Measurements from ENCODE around the gene CDH8. TPM values are rescaled to one million over a fixed set of nuclear protein-coding genes. Genes with fewer than 3 reads are reported as not detected.

Gene CDH8
- total RNA-seq, 2 experiments from 2014 or later, result not detected

DNA sequence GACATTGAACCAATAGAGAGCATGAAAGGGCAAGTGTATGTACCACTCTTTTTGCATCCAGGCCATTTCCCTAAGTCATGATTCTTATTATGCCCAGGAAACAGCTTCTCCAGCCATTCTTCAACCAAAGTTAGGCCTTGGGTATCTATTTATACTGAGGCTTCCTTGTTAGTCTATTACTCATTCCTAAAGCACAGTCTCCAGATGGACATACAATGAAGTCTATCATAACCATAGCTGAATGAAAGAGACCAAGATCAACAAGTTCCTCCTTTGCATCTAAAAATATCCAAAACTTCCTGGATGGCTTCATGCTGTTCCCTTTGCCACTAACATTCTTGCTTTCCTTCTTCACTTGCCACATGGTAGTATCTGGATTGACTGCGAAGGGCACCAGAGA is 265.9 kb downstream of the CDH8 start:
- no peak for DNase-seq (ENCODE audit: low spot score)
- no peaks in the 10 kb centered on the region for H3K9me2 ChIP-seq (ENCODE audit: insufficient read depth, low read length)
- no peak overlapping the region for H2AFZ ChIP-seq (ENCODE audit: low read length)
- BruUV-seq (replicated peaks), result no TSS peak
- ChIA-PET POLR2A (no interaction called here), CTCF (ENCODE audit: unreplicated experiment) (no interaction called here)
- no peak overlapping the region for H3K27ac ChIP-seq (ENCODE audit: low read depth, low read length, poor library complexity, severe bottlenecking)
- no peaks in the 10 kb centered on the region for H4K20me1 ChIP-seq (ENCODE audit: insufficient read depth, low read length)
- no peaks in the 10 kb centered on the region for H3K9me3 ChIP-seq (ENCODE audit: low read length)
- H3K79me2 ChIP-seq (ENCODE audit: insufficient read depth, low read depth, low read length), result no peaks in the 10 kb centered on the region
- no peaks in the 10 kb centered on the region for H3K4me1 ChIP-seq (ENCODE audit: insufficient read depth, low read length, poor library complexity, severe bottlenecking)
- TF ChIP-seq EZH2phosphoT487 (IDR thresholded peaks at IDR 0.05; ENCODE audit: borderline replicate concordance, low read depth, low read length), result no peak
- TF ChIP-seq, protein P1, sequence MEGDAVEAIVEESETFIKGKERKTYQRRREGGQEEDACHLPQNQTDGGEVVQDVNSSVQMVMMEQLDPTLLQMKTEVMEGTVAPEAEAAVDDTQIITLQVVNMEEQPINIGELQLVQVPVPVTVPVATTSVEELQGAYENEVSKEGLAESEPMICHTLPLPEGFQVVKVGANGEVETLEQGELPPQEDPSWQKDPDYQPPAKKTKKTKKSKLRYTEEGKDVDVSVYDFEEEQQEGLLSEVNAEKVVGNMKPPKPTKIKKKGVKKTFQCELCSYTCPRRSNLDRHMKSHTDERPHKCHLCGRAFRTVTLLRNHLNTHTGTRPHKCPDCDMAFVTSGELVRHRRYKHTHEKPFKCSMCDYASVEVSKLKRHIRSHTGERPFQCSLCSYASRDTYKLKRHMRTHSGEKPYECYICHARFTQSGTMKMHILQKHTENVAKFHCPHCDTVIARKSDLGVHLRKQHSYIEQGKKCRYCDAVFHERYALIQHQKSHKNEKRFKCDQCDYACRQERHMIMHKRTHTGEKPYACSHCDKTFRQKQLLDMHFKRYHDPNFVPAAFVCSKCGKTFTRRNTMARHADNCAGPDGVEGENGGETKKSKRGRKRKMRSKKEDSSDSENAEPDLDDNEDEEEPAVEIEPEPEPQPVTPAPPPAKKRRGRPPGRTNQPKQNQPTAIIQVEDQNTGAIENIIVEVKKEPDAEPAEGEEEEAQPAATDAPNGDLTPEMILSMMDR (conservative IDR thresholded peaks at IDR 0.05; ENCODE audit: low read length), result no peak
- no peak overlapping the region for H3K4me3 ChIP-seq (ENCODE audit: low read depth, low read length, poor library complexity, severe bottlenecking)
- no peaks in the 10 kb centered on the region for H3K36me3 ChIP-seq (ENCODE audit: insufficient read depth, low read length)
- intact Hi-C loops (cut with micrococcal nuclease; ENCODE audit: unreplicated experiment), result no loop called here
- H3K4me2 ChIP-seq (ENCODE audit: low read length), result no peak overlapping the region

DNA sequence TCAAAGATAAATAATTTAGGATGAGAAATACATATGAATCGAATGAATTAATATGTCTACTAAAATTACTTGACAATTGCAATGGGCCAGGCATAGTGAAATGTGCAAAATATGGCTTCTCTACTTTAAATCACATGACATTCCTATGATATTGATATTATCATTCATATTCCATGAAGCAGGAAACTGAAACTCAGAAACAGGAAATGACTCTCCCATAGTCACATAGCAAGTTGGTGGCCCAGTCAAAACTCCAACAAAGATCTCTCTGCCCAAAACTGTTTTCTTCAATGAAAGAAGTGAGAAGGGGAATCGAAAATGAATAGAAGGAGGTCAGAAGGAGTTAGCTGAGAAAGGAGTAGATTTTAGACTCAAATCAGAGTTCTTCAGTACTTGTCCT is 272.2 kb downstream of the CDH8 start:
- TF ChIP-seq EZH2phosphoT487 (IDR thresholded peaks at IDR 0.05; ENCODE audit: borderline replicate concordance, low read depth, low read length), result no peak
- TF ChIP-seq, protein P1 (conservative IDR thresholded peaks at IDR 0.05; ENCODE audit: low read length), result no peak
- Histone ChIP-seq H4K20me1 (ENCODE audit: insufficient read depth, low read length) (no peaks in the 10 kb centered on the region), H3K4me2 (ENCODE audit: low read length) (no peak overlapping the region), H3K9me2 (ENCODE audit: insufficient read depth, low read length) (no peaks in the 10 kb centered on the region), H3K79me2 (ENCODE audit: insufficient read depth, low read depth, low read length) (no peaks in the 10 kb centered on the region), H2AFZ (ENCODE audit: low read length) (no peak overlapping the region), H3K4me1 (ENCODE audit: insufficient read depth, low read length, poor library complexity, severe bottlenecking) (no peaks in the 10 kb centered on the region), H3K9me3 (ENCODE audit: low read length) (no peaks in the 10 kb centered on the region), H3K36me3 (ENCODE audit: insufficient read depth, low read length) (no peaks in the 10 kb centered on the region), H3K4me3 (ENCODE audit: low read depth, low read length, poor library complexity, severe bottlenecking) (no peak overlapping the region), H3K27ac (ENCODE audit: low read depth, low read length, poor library complexity, severe bottlenecking) (no peak overlapping the region)
- POLR2A ChIA-PET, result no interaction called here
- intact Hi-C loops (cut with micrococcal nuclease; ENCODE audit: unreplicated experiment), result no loop called here
- DNase-seq (ENCODE audit: low spot score), result no peak
- CTCF ChIA-PET (ENCODE audit: unreplicated experiment), result no interaction called here
- no TSS peak for BruUV-seq (replicated peaks)

DNA sequence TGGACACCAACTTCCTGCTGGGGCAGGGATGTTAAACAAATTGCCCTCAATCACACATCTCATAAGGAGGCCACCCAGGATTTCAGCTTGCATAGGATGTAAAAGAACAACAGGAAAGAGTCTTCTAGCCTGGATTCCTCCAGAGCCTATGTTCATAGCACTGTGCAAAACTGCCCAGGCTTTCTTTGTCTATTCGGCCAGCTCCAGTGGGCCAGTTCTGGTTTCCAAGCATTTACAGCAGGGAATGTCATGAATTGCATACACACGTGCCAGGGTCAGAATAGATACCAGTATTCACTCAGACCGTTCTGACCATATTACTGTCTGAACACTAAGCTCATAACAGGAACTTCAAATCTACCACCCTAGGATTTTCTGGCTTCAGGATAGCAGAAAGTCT is 273.2 kb downstream of the CDH8 start:
- Histone ChIP-seq H3K36me3 (ENCODE audit: insufficient read depth, low read length) (no peaks in the 10 kb centered on the region), H3K4me3 (ENCODE audit: low read depth, low read length, poor library complexity, severe bottlenecking) (no peak overlapping the region), H3K79me2 (ENCODE audit: insufficient read depth, low read depth, low read length) (no peaks in the 10 kb centered on the region), H3K4me2 (ENCODE audit: low read length) (no peak overlapping the region), H4K20me1 (ENCODE audit: insufficient read depth, low read length) (no peaks in the 10 kb centered on the region), H3K9me2 (ENCODE audit: insufficient read depth, low read length) (no peaks in the 10 kb centered on the region), H2AFZ (ENCODE audit: low read length) (no peak overlapping the region), H3K4me1 (ENCODE audit: insufficient read depth, low read length, poor library complexity, severe bottlenecking) (no peaks in the 10 kb centered on the region), H3K27ac (ENCODE audit: low read depth, low read length, poor library complexity, severe bottlenecking) (no peak overlapping the region), H3K9me3 (ENCODE audit: low read length) (no peaks in the 10 kb centered on the region)
- TF ChIP-seq, protein P1 (conservative IDR thresholded peaks at IDR 0.05; ENCODE audit: low read length), result no peak
- no peak for TF ChIP-seq EZH2phosphoT487 (IDR thresholded peaks at IDR 0.05; ENCODE audit: borderline replicate concordance, low read depth, low read length)
- ChIA-PET POLR2A (interaction anchor here (0.6 kb wide), 1 partner anchor 45 kb away, joined by 3 read pairs; no protein-coding TSS in a partner anchor), CTCF (ENCODE audit: unreplicated experiment) (no interaction called here)
- BruUV-seq (replicated peaks), result no TSS peak
- intact Hi-C loops (cut with micrococcal nuclease; ENCODE audit: unreplicated experiment), result no loop called here
- no peak for DNase-seq (ENCODE audit: low spot score)
